Occipital lobe (tissue), 2 donors: ENCODE data around the gene TMED9. TPM values are rescaled to one million over a fixed set of nuclear protein-coding genes. Genes with fewer than 3 reads are reported as not detected.
"Not testable (repeated sequence)": the region's sequence is repeated elsewhere in the genome, so short reads cannot be mapped to it uniquely, and the experiment has no call there.

Experiments
- DNase-seq: peaks from one replicate; lab custom pipeline; 2025; lab: John Stamatoyannopoulos, UW
- total RNA-seq: library from RNA; depleted of rRNA; stranded (reverse); fragments of >200 nt; gene quantifications from one replicate; pipeline ENCODE4 v1.2.3, GENCODE V29; 2014

TMED9 gene
- 24.6 TPM for total RNA-seq

DNA sequence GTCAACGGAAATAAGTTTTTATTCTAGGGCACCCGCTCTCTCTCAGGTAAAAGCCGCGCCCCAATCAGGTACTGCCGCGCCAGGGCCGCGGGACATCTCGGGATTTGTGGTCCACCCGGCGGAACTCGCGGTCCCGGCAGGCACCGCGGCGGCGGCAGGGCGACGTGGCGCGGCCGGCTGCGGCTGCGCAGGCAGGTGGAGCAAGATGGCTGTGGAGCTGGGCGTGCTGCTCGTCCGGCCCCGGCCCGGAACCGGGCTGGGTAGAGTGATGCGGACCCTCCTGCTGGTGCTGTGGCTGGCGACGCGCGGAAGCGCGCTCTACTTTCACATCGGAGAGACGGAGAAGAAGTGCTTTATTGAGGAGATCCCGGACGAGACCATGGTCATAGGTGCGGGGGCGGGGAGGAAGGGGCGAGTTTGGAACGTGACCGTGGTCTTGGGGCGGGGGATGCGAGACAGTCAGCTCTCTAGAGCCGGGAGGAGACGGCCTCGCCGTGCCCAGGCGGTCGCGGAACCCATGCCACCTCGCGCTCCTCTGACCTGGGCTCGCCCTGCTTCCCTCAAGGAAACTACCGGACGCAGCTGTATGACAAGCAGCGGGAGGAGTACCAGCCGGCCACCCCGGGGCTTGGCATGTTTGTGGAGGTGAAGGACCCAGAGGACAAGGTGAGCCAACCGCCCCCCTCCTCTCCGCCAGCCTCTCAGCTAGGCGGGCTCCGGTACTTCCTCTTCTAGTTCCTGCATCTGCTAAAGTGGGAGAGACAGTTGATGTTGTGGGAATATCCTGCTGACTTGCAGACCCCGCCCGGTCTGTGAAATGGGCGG, at the start of gene TMED9:
Gene TMED9 (plus strand): TSS at position 194 of the 825 bp plus-strand sequence. CDS start 12 bp downstream, at position 206.
- DNase-seq: peak; percentile 82

DNA sequence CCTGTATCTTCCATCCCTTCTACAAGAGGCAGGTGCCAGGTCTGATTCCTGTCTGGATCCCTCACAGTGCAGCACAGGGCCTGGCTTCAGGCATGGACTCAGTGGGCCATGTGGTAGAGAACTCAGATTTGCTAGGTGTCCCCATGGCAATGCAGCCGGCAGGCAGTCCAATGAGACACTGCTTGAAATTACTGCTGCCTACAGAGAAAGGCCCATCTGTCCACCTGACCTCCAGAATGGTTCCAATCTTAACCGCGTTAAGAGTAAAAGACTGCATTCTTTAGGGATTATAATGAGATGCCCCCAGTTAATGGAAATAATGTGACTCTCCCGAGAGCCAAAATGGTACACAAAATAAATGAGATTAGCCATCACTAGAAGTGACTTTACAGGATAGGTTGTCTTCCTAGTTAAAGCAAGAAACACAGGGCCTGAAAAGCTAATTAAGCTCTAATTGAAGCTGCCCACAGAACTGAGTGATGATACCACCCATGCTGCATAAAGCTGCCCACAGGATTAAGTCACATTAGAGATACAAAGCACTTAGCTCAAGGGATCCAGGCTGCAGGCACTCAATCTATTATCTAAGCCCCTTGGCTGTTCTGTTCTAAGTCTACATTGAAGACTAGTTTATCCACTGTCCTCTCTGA, 49.1 kb upstream of the TMED9 start:
- no peak for DNase-seq

DNA sequence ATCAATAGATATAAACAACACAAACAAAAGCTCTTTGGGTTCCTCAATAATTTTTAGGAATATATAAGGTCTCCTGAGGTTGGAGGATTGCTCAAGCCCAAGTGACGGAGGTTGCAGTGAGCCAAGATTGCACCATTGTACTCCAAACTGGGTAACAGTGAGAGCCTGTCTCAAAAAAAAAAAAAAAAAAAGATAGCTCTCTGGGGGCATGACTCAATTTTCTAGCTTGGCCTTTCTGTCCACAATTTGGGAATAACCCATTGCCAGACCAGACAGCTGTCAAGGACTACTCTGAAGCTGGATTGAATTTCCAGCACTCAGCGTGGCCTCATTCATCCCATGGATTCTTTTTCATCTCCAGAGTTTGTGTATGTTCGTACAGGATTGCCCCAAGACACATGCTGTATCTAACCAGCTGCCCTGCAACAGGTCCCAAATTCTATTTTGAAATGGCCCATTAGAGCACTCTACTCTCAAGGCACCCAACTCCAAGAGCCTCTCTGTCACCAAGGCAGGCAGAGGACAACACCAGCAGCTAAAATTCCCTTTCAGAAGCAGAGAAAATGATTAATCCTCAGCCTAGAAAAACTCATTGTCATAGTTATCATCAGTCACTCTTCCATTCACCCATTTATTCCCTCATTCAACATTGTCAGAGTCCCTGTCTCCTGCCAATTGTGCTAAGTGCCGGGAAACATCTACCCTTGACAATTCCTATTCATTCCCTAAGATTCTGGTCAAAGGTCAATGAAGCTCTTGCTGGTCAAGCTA, 46.3 kb upstream of the TMED9 start:
- no peak for DNase-seq

DNA sequence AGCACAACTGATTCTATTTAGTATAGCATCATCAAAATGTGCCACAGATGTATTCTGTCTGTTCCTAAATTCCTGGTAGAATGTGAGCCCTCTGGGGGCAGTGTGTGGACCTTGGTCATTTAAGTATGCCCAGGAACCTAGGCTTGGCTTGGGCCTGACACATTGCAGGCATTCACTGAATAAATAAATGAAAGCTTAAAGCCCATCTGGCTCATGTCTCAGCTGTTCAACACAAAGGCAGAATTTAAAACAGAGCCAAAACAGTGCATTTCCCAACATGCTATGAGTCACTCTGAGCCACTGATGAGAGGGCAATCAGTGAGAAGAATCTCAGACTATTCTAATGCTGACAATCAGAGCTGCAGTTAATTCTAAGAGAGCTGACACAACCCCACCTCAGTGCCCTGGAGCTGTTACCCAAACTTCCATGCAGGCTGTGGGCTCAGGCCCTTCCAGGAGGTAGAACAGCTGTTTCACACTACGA, 45.7 kb upstream of the TMED9 start:
- peak; percentile 49 for DNase-seq

DNA sequence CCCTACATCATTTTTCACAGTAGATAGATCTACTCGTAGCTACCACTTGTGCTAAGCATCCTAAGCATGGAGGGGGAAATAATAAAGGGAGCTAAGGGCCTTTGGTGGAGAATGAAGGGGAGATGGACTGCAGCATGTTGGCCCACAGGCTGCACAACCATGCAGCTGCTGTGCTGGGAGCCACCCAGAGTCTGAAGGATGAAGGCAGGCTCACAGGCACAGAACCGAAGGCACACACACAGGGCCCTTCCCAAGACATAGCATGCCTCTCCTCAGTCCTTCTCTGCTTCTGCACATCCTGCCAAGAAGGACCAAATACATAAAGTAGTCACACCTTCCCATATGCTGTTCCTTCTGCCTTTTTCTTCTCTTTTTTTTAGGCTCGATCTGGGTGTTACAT, 44.3 kb upstream of the TMED9 start:
- no peak for DNase-seq

DNA sequence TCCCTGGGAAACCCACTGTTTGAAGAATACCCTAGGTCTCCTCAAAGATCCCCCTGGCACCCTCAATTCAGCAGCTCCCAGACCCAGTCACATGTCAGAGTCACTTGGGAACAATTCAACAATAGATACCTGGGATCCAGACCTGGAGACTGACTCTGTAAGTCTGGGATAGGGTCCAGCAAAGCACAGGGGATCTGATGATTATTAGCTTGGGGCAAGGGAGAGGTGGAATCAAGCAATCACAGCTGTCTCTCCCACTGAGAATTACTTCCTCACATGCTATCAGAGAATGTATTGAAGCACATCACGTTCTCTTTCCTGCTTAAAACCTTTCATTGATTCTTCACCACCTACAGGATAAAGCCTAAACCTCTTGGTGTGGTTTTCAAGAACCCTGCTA, 43.5 kb upstream of the TMED9 start:
- no peak for DNase-seq

DNA sequence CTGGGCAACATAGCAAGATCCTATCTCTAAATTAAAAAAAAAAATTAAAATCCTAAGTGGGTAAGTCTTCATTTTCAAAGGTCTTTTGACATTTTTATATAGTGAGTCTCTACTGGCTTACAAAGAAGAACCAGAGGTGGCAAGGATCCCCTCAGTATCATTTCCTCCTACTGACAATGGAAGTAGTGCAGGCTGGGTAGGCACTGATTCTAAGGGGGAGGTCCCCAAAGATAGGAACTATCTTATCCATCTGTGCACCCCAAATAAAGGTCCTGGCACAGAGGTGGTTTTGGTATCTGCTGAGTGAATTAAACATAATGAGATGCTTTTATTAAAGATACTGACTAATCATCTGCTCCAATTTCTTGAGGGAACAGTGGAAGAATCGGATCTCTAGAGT, 41.9 kb upstream of the TMED9 start:
- no peak for DNase-seq

DNA sequence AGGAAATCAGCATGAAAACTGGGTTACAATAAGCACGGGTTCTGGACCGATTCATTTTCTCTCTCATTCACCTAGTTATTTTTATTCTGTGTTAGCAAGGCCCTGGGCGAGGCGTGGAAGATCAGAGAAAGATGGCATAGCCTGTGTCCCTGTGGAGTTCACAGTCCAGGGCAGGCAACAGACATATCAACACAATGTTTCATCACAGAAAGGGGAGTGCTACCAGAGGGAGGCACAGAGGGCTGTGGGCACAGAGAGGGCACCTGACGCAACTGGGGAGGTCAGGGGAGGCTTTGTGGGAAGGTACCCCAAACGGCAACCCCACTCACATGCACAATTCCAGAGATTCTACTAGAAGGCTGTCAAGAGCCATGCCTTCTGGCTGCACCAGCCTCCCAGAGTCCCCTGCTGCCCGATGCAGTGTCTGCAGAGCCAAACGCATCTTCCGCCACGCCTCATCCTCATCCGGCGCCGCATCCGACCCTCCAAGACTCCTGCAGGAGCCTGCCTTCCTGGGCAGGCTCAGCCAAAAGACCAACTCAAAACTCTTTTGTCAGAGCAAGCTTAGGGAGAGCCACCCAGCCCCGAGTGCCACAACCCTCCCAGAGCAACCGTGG, 39.1 kb upstream of the TMED9 start:
- DNase-seq: no peak

DNA sequence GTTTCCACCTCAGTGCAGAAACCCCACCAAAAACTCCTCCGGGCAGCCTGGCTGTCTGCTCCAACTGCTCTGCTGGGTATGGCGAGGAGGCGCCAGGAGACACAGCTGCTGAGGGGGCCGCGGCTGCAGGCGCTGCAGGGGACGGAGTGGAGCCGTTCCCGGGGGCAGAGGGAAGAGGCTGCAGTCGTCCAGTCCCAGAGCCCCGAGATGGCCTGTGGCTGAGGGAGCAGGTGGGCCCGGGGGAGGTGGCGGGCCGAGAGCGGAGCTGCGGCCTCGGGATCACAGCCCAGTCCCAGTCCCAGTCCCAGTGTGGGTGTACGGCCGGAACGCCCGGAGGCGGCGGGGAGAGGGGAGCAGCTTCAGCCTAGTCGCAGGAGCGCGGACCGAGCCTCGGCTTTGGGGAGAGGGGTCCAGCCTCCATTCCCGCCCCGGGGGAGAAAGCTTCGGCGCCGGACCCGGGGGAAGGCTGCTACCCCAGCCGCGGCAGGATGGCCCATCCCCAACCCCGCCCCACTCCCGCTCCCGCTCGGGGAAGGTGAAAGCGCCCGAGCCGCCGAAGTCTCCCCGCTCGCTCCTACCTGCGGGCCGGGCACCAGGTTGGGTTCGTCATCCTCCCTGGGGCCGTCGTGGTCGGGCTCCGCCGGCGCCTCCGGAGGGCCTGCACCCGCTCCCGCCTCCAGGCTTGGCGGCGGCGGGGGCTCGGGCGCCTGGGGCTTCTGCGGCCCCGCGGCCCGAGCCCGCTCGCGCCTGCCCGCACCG, 38.2 kb upstream of the TMED9 start:
- DNase-seq: peak; percentile 45

DNA sequence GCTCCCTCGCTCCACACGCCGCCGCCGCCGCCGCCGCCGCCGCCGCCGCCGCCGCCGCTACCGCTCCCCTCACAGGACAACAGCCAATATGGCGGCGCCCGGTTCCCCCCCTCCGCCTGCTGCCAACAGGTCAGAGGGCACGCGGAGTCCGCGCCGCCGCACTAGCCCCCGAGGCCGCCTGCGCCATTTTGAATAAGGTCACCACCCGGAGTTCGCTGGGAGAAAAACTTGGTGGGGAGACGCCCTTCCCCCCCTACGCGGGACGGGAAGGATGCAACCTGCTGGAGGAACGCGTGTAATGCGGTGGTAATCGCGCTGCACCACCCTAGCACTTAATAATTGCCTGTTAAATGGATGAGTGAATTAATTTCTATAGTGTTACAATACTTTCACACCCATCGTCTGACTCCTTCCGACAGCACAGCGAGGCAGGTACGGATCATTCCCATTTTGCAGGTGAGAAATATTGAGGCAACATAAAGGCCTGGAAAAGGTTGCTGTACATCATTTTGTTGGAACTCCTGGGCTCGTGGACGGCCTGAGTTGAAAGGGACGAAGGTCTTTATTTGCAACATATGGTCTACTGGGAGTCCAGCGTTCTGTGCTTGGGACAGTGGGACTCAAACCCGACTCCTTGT, 37.4 kb upstream of the TMED9 start, which contains the start of gene FAM193B:
Gene FAM193B (minus strand): TSS at position 90 of the 638 bp plus-strand sequence. CDS start 105 bp downstream, outside the sequence.
- peak; percentile 88 for DNase-seq

DNA sequence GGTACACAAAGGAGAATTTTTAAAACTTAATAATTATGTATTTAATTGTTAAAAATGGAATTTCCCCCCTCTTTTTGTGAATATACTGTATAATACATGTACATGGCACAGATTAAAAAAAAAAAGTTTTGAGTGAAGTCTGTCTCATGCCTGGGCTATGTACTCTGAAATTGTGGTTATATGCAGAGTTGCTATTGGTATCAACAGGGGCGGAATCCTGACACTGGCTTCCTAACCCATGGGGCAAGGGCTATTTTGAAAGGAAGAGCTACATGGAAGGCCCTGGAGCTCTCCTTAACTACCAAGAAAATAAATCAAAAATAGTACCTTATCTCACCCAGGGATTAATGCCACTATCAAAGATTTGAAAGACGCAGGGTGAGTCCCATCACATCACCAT, 36.8 kb upstream of the TMED9 start:
- no peak for DNase-seq

DNA sequence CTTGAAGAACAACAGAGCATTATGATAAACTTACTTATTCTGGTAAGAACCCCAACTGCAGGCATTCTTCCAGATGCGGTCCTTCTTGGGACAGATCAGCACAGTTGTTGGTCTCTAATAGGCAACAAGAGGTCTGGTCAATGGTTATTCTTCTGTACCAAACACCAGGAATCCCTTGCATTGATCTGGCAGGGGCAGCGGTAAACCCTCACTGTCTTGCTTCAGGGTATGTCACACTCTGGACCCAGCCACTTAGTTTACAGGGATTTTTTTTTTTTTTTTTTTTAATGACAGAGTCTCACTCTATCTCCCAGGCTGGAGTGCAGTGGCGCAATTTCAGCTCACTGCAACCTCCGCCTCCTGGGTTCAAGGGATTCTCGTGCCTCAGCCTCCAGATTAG, 36.3 kb upstream of the TMED9 start:
- no peak for DNase-seq

DNA sequence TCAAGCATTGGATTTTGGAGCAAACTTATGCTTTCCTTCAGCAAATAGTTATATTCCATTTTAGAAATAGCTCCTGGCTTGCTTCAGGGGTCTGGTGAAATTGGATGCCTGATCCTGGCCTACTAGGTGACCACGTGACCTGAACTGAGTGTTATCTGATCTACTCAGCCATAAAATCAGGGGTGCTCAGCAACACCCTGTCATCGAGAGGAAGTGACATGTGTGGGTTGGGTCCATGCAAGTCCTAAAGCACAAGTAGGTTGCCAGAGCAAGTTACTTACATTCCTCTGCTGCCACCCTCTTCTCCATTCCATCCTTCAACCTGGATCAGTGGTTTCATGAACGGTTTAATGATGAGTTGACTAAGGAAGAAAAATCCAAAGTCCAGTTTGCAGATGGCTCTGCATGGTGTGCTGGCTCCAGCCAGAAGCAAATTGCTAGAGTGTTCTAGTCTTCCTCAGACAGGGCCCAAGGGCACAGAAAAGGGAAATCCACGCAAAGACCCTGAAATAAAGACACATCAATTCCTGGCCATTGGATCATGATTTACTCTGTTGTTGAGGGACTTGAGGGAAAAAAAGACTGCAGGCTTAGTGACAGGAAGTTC, 34.9 kb upstream of the TMED9 start:
- no peak for DNase-seq

DNA sequence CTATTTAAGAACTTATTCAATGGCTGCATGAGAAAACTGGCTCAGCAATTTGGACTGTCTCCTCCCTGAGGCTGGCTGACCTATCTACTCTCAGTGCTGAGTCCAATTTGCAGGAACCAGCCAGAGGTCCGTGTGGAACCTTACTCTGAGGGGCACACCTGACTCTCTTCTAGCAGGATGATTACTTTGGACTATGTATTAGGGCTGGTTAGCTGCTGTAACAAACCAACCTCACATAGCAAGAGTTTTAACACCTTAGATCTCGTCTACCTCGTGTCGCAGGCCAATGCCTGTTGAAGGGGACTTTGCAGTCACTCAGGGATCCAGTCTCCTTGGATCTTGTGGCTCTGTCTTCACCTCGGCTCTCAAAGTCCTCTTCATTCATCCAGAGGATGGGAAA, 34.2 kb upstream of the TMED9 start:
- DNase-seq: no peak

DNA sequence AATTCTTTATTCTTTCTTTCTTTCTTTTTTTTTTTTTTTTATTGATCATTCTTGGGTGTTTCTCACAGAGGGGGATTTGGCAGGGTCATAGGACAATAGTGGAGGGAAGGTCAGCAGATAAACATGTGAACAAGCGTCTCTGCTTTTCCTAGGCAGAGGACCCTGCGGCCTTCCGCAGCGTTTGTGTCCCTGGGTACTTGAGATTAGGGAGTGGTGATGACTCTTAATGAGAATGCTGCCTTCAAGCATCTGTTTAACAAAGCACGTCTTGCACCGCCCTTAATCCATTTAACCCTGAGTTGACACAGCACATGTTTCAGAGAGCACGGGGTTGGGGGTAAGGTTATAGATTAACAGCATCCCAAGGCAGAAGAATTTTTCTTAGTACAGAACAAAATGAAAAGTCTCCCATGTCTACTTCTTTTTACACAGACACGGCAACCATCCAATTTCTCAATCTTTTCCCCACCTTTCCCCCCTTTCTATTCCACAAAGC, 32.5 kb upstream of the TMED9 start:
- not testable (repeated sequence) for DNase-seq

DNA sequence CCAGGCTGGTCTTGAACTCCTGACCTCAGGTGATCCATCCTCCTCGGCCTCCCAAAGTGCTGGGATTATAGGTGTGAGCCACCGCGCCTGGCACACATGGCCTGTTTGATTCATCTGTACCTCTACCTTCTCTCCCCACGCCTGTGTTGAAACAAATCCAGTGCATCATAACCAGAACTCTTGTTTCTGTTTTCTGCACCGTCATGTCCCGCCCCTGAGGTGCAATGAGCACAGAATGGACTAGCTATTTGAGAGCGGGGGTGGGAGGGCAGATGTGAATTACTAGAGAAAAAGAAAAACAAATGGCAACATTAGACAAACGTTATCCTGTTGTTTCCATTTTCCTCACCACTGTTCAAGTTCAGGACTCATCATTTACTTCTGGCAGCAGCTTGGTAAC, 27.0 kb upstream of the TMED9 start:
- no peak for DNase-seq

DNA sequence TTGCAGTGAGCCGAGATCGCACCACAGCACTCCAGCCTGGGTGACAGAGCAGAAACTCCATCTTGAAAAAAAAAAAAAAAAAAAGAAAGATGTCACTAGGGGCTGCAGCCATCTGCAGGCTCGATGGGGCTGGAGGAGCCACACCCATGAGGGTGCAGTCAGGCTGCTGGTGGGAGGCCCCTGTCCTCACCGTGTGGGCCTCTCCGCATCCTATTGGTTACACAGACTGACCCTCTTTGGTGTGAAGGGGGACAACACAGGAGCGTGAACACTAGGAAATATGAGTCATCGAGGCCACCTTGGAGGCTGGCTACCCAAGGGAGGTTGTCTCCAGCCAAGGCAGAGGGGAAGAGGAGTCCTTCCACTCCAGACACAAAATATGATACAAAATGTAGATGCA, 23.7 kb upstream of the TMED9 start:
- no peak for DNase-seq

DNA sequence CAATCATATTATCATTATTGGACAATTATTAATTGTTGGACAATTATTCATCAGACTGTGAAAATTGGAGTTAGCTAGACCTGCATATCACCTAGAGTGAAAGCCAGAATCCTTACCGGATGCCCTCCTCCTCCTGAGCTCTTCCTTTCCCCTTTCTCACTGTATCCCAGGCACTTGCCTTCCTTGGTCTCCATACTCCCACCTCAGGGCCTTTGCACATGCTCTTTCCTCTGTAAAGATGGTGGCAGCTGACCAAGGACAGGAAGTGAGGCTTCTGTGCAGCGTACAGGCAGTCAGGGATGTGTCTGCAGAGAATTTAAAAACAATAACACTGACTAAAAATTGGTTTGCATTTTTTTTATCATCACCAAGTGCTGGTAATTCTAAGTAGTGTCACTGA, 22.1 kb upstream of the TMED9 start:
- no peak for DNase-seq

DNA sequence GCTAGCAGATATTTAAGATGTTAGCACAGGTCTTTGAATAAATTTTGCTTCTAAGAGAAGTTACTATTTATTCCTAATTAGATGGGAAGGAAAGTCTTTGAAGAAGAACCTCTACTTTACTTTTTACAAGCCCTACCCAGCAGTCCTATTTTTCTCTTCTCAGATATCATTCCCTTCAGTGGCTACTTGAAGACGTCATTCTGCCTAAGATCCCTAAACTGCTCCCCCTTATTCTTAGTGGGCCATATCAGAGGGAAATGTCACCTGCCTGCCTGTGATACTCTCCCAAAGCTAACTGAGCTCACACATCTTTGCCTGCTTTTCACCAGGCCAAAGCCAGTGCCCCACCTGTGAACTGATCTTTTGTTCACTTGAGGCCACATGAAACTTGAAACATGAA, 16.5 kb upstream of the TMED9 start:
- no peak for DNase-seq

DNA sequence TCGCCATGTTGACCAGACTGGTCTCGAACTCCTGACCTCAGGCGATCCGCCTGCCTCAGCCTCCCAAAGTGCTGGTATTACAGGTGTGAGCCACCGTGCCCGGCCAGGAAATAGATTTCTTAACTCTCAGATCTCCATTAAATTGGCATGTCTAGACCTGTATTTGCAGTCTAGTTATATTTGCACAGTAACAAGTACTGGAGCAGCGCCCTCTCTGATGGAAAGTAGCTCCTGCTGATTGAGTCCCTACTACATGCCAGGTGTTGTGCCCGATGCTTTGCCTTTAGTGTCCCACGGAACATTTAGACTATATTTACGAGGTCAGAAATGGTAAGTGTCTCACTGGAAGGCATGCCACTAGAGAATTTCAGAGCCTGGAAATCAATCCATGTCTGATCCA, 15.8 kb upstream of the TMED9 start:
- no peak for DNase-seq
